HG03196 (cell line): ENCODE results near the gene CUL3.
"Not testable (repeated sequence)": the region's sequence is repeated elsewhere in the genome, so short reads cannot be mapped to it uniquely, and the experiment has no call there.

Source experiments
- ATAC-seq: cut with Tn5 transposase; IDR thresholded peaks from one replicate; pipeline ENCODE4 v1.9.1; 2021; ENCODE audit not compliant: unreplicated experiment

The CUL3 gene

GRCh38 chr2:224485081-224486014, 99.8 kb downstream of the CUL3 start:
- not testable (repeated sequence) for ATAC-seq

DNA sequence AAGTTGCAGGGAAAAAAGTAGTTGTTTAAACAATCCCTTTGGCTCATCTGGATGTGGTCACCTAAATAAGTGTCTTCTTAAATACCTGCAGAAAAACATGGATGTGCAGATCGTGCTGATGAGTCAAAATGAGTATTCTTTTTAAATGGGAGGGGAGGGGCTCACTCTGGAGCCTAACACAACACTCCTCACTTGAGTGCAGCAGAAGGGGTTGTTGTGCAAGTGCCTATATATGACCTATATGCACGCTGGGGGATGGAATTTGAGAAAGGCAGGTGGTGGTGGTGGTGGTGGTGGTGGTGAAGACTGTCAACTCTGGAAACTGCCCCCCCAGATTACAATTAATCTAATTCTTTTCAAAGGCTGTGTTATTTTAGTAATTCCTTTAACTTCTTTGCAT, 105.3 kb downstream of the CUL3 start:
- ATAC-seq = no peak

DNA sequence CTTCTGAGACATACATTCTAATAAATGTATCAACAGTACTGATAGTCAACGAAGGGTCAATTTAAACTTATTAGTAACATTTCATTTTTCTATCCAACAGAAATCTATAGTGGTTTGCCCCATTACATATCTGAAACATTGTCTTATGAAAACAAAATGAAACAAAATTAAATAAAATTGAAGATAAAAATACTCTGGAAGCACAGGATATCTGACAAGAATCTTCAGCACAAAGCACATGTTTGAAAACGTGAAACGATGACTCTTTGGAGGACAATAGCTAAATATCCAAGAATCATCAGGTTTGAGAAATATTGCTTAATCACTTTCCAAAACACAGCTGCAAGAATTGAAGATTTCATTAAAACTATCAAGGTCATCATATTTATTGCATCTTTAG, 112.3 kb downstream of the CUL3 start:
- ATAC-seq = no peak

GRCh38 chr2:224472137-224472536, 113.0 kb downstream of the CUL3 start:
- no peak for ATAC-seq

- ATAC-seq = no peak
These were observed 115.7 kb downstream of the CUL3 start for GRCh38 chr2:224469374-224469964.

DNA sequence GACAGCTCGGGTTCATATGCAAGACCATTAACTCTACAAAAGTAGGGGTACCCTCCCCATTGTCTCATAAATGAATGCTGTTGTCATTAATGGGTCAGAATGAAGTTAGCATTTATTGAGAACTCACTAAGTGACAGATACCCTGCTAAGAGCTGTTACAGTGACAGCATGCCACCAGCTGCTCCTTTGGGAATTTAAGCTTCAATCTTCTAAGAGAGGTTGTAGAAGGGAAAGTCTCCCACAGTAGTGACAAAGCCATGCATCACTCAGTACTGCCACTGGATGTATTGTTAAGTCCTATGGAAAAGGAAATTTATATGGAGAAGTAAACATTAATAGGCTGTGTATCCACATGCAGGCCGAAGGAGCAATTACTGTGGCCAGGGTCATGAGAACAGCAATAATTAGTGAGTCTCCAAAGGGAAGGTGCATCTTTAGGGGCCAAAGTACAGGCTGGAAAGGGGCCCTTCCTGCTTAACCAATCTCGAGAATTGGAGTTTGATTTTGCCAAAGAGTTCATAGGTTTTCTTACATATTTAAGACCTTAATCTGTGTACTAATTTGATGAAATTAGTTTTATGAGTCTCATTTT, 118.8 kb downstream of the CUL3 start:
- ATAC-seq = no peak

DNA sequence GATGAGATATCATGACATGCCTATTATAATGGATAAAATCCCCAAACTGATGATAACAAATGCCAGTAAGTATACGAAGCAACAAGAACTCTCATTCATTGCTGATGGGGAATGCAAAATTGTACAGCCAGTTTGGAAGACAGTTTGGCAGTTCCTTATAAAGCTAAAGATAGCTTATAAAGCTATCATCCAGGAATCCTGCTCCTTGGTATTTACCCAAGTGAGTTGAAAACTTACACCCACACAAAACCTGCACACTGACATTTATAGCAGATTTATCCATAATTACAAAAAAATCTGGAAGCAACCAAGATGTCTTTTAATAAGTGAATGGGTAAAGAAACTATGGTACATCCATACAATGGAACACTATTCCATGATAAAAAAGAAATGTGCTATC, 123.8 kb downstream of the CUL3 start:
- ATAC-seq = no peak

- ATAC-seq = no peak
These were observed 127.6 kb downstream of the CUL3 start for GRCh38 chr2:224457408-224458096.

- ATAC-seq = no peak
These were observed 131.3 kb downstream of the CUL3 start for GRCh38 chr2:224453892-224454291.

- no peak for ATAC-seq
These were observed 135.7 kb downstream of the CUL3 start for GRCh38 chr2:224449212-224450147.

- ATAC-seq = no peak
These were observed 136.9 kb downstream of the CUL3 start for GRCh38 chr2:224448236-224448635.

GRCh38 chr2:224444783-224445182, 140.4 kb downstream of the CUL3 start:
- no peak for ATAC-seq

- ATAC-seq = no peak
These were observed 141.1 kb downstream of the CUL3 start for GRCh38 chr2:224444021-224444420.

DNA sequence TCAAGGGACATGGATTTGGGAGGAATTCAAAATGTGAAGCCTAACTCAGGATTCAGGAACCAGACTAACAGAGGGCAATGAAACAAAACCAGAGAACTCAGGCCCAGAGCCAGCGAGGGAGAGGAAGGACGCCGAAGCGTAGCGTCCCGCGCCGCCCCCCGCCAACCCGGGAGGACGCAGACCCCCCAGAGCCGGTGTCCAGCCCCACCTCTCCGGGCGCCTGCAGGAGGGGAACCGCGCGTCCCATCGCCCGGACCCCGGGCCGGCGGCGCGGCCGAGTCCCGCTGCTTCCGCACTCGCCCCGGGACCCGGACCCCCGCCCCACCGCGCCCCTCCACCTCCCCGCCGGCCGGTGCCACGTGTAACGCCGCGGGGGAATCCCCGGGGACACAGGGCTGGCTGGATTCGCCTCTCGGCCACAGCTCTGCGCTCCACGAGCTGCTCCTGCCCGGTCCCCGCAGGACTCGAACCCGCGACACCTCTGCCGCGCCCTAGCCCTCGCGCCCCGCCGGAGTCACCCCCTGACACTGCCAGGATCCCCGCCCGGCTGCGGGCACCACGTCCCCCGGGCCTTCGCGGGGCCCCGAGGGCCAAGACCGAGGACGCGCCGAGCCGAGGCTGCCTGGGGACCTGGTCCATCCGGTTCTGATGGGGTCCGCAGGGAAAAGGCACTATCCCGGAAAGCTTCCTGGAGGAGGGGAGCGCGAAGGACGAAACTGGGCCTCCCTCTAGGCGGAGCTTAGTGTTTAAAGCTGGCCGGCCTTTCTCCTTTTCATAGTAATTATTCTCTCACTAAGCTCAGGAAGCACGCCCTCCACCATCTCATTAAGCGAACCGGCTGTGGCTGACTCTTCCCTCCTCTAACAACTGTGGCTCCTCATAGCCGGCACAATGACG, 142.8 kb downstream of the CUL3 start:
- ATAC-seq = no peak

DNA sequence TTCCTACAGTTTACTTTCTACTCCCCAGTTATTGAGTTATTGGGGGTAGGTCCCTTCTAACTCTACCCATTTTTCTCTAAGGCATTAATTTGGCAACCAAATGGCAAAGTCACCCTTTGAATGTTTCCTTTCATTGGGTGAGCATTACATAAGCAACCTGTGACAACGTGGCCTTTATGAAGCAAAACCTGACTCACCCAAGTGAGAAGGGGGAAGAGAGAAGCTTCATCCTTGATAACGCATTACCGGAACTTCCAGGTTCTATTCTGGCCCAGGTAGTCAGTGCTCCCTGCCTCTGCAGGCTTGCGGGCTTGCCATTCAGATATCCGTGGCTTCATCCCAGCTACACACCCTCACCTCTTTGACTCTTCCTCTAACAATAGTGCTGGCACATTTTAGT, 144.2 kb downstream of the CUL3 start:
- no peak for ATAC-seq

DNA sequence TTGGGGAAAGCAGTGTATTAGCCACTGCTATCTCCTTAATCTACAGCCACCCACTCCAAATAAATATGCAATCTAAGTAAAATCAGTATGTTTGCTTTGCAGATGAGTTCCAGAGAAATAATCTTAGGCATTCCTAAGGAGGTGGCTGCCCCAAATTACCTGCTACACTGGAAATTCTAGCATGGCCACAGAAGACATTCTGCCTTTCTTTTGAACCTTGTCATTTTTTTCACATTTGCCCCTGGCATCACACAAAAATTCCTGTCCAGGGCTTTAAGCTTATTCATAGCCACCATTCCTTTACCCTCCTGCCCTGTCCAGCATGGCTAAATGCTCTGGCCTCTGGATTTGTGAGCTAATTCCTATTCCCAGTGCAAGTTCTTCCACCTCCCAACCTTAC, 146.4 kb downstream of the CUL3 start:
- no peak for ATAC-seq

DNA sequence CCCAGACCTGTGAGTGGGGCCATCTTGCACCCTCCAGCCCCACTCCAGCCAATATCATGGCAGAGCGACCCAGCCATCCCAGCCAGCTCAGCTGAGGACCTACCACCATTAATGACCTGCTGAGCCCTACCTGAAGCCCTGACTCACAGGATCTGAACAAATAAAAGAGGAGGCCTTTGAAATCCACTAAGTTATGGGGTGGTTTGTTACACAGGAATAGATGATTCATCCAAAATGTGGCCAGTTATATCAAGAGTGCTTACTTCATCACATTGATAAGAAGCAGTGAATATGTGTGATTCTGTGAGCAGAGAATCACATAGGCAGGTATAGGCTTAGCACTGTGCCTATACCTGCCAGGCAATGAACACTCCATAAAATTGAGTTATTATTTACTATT, 148.5 kb downstream of the CUL3 start:
- ATAC-seq = no peak

- no peak for ATAC-seq
These were observed 150.5 kb downstream of the CUL3 start for GRCh38 chr2:224434618-224435017.

- no peak for ATAC-seq
These were observed 151.7 kb downstream of the CUL3 start for GRCh38 chr2:224433442-224433841.
